Measurements from ENCODE around the gene OLFML1. TPM values are rescaled to one million over a fixed set of nuclear protein-coding genes. Genes with fewer than 3 reads are reported as not detected.

Gene OLFML1
- total and polyA plus RNA-seq, 12 donors = 4.0 to 12.6 (median 6.2) TPM

DNA sequence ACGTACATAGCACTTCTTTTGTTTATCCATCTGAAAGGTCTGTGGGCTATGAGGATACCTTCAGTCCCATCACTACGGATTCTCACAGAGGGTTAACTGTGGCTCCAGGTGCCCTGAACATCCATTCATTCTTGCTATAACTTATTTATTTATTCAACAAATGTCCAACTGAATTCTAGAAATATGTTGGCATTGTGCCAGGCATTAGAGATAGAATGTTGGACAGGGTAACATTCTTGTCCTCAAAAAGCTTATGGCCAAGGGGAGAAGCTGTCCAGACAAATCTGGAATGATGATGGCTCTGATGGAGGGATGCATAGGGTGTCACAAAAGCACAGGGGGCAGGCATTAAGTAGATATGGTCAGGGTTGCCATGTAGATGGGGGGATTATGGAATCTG, 8.4 kb downstream of the OLFML1 start:
- intact Hi-C loops (cut with DNase I) = no loop called here
- 79 to 94% (median 89%) methylated on average over 2 of the region's 2 CpGs for WGBS, 4 donors
- no peaks in the 10 kb centered on the region for H3K36me3 ChIP-seq (replicated peaks in 1 of 2)

DNA sequence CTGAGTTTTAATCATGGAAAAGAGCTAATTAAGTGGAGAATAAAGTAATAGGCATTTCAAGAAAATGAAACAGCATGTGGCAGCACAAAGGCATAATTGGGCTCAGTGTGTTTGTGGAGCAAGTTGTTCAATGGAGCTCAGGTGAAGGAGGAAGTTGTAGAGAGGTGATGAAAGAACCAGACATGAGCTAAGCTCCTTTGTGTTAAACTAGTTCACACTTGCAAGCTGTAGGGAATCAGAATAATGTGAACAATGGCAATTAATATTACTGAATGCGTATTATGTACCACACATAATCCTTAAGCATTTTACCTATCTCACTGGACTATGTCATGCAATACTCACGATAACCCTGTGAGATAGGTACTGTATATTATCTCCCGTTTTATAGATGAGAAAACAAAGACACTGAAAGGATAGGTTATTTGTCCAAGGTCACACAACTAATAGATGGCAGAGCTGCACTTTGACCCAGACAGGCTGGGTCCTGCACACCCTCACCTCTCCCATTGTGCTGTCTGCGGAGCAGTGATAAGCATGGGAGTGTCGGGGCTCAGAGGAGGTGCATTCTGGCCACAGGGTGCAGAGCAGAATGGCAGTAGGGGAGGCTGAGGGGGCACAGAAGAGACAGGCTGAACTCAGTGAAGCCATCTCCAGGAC, 8.9 kb downstream of the OLFML1 start:
- H3K36me3 ChIP-seq (replicated peaks in 1 of 2) = no peaks in the 10 kb centered on the region
- WGBS, 4 donors = 83 to 89% (median 87%) methylated on average over 5 of the region's 5 CpGs
- DNase-seq = no peak
- H3K4me1 ChIP-seq (replicated peaks in 1 of 2) = no peaks in the 10 kb centered on the region
- H3K4me3 ChIP-seq = no peak overlapping the region
- H3K9me3 ChIP-seq (replicated peaks in 1 of 3) = no peaks in the 10 kb centered on the region
- H3K27me3 ChIP-seq = no peaks in the 10 kb centered on the region
- no peak overlapping the region for H3K27ac ChIP-seq
- intact Hi-C loops (cut with DNase I) = no loop called here
- TF ChIP-seq POLR2A (IDR thresholded peaks at IDR 0.05) = no peak
- TF ChIP-seq CTCF (IDR thresholded peaks at IDR 0.05) = no peak

More for the DNA sequence above, 8.4 kb downstream of the OLFML1 start:
- Histone ChIP-seq H3K9me3 (replicated peaks in 1 of 3) (no peaks in the 10 kb centered on the region), H3K4me3 (no peak overlapping the region), H3K4me1 (replicated peaks in 1 of 2) (no peaks in the 10 kb centered on the region), H3K27me3 (no peaks in the 10 kb centered on the region), H3K27ac (no peak overlapping the region)
- DNase-seq = no peak
- TF ChIP-seq POLR2A (IDR thresholded peaks at IDR 0.05) = no peak
- TF ChIP-seq CTCF (IDR thresholded peaks at IDR 0.05) = no peak

GRCh38 chr11:7495882-7496551, 10.7 kb downstream of the OLFML1 start:
- no peak overlapping the region for H3K4me3 ChIP-seq
- WGBS, 4 donors = 65 to 94% (median 74%) methylated on average over 3 to 4 of the region's 4 CpGs
- intact Hi-C loops (cut with DNase I) = no loop called here
- no peaks in the 10 kb centered on the region for H3K36me3 ChIP-seq (replicated peaks in 1 of 2)
- no peaks in the 10 kb centered on the region for H3K9me3 ChIP-seq (replicated peaks in 1 of 3)
- peak in 3 of 7 donors; percentile 30 to 38 (median 35) for DNase-seq
- no peak for TF ChIP-seq POLR2A (IDR thresholded peaks at IDR 0.05)
- no peak for TF ChIP-seq CTCF (IDR thresholded peaks at IDR 0.05)
- no peaks in the 10 kb centered on the region for H3K27me3 ChIP-seq
- no peaks in the 10 kb centered on the region for H3K4me1 ChIP-seq (replicated peaks in 1 of 2)
- peak overlapping the region in 1 of 5 donors; percentile 65 for H3K27ac ChIP-seq

DNA sequence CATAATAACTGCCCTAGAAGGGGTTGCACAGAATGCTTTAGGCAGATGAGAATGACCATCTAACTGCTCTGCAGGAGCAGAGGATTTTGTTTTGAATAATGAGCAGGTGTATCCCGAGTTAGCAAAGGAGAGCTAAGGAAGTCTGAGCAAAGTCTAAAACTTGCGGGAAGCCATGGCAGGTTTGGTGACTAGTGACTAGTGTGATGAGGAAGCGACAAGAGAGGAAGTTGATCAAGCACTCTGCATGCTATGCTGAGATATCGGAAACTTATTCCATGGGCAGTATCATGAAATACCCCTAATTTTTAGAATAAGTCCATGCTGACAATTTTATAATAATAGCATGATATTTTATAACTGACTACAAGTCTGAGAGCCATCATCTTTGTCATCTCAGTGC, 12.9 kb downstream of the OLFML1 start:
- Histone ChIP-seq H3K4me1 (replicated peaks in 1 of 2) (no peaks in the 10 kb centered on the region), H3K36me3 (replicated peaks in 1 of 2) (no peaks in the 10 kb centered on the region), H3K27me3 (no peaks in the 10 kb centered on the region), H3K27ac (peak overlapping the region in 1 of 5 donors; percentile 40), H3K4me3 (no peak overlapping the region), H3K9me3 (replicated peaks in 1 of 3) (no peaks in the 10 kb centered on the region)
- intact Hi-C loops (cut with DNase I) = no loop called here
- WGBS, 4 donors = 59 to 75% (median 67%) methylated on average over 4 of the region's 4 CpGs
- TF ChIP-seq CTCF (IDR thresholded peaks at IDR 0.05) = no peak
- TF ChIP-seq POLR2A (IDR thresholded peaks at IDR 0.05) = no peak
- no peak for DNase-seq

All from adrenal gland (tissue), 12 donors.